Measurements from ENCODE around the gene TOP2A.
A peak's percentile ranks its signal among the peaks of the same experiment; 100 is the strongest.

Gene TOP2A

DNA sequence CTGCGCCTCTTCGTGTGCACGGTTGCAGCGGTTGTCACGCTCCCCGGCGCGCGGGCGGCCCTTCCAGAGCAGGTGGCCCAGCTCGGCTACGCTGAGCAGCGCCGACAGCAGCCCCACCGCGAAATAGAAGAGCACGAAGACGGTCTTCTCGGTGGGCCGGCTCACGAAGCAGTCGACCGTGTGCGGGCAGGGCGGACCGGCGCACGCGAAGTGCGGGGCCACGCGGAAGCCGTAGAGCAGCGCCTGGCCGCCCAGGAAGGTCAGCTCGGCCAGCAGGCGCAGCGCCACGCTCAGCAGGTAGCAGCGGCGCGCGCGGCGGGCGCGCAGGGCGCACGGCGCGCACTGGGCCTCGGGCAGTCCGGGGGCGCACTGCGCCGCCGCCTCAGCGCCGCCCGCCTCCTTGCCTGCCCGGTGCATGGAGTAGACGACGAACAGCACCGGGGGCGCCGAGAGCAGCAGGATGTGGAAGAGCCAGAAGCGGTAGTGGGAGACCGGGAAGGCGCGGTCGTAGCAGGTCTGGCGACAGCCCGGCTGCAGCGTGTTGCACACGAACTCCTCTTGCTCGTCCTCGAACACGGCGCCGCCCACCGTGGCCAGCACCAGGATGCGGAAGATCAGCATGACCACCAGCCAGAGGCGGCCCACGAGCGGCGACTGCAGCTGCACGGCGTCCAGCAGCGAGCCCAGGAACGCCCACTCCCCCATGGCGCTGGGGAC lies 54.4 kb downstream of the TOP2A start:
- peak in 3 of 10 donors; percentile 30 to 83 (median 76) for DNase-seq
- intact Hi-C loops (cut with DNase I), result no loop called here

DNA sequence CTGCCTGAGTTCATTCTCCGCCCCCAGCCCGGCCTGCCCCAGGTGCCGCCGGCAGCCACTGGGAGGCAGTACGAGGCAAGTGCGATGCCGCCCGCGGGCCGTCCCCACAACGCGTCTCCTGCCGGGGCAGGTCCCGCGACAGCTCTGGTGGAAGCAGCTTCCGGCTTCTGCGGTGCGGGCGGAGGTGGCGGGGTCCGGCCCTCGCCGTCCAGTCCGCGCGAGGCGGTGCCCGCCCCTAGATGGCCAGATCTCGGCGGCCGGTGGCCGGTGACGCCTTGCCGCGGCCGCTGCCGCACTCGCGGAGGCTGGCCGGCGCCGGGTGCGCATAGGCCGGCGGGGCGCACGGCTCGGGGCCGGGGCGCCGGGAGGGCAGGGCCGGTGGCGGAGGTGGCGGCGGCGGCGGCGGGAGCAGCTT lies 55.0 kb downstream of the TOP2A start:
- intact Hi-C loops (cut with DNase I), result no loop called here
- DNase-seq, result peak in 2 of 10 donors; percentile 76 to 88

DNA sequence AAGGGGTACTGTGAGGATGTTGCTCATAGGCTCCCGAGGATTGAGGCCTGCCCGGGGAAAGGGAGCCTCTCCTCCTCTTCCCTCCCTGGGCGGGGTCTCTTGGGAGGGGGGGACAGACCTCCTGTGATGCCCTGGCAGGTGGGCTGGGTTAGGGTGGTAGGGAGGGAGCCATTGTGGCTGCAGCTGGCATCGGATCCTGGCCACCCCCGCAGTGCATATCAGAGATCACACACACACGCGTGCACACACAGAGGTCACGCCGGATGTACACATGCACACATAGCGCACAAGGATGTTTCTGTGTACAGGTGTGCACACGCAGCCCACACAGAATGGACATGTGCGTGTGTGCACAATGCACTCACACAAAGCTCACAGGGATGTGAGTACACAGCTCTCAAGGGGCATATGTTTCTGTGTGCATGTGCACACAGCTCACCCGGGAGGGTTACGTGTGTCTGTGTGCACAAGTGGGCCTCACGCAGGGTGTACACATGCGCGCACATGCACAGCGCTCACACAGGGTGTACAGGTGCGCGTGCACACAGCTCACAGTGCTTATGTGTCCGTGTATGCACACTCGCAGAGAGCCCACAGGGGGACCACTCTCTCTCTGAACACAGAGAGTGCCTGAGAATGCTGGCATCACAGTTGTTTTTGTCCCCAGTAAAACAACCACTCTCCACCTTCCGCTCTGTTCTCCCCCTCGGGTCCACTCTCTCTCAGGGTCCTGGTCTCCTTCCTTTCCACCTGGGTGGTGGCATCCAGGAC lies 55.6 kb downstream of the TOP2A start:
- intact Hi-C loops (cut with DNase I), result no loop called here
- peak in 1 of 10 donors; percentile 23 for DNase-seq

DNA sequence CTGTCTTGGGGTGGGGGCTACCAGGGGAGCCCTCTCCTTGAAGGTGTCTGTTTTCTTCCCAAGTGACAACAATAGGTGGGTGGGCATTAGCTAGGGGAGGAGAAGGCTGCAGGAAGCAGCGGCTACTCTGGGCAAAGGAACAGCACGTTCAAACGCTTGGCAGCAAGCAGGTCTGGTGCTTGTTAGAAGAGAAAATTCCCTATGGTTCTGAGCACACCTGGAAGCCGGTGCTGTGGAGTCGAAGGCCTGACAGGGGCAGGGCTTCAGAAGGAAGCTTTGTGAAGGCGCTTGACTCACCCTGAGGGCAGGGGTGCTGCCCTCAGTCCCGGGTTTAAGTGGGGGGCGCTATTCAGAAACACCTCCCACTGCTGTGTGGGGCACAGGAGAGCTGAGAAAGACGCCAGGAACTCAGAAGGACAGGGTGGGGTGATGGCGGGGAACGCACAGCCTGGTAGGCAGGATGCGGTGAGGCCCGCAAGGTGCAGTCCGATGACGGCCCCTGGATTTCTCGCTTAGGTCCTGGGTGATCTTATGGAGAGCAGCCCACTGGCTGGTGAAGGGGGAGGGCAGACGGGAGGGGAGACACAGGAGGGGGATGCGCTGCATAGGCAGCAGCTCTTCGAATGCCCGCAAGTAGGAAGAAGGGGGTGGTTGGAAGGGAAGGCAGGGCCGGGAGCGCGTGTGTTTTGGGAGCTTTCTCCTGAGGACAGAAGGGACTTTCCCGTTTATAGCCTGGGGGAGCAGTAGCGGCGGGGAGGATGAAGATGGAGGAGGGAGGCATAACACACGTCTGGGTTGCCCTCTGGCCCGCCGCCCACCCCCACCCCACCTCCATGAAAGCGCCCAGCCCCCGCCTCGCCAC lies 56.4 kb downstream of the TOP2A start:
- intact Hi-C loops (cut with DNase I), result no loop called here
- peak in 1 of 10 donors; percentile 62 for DNase-seq

DNA sequence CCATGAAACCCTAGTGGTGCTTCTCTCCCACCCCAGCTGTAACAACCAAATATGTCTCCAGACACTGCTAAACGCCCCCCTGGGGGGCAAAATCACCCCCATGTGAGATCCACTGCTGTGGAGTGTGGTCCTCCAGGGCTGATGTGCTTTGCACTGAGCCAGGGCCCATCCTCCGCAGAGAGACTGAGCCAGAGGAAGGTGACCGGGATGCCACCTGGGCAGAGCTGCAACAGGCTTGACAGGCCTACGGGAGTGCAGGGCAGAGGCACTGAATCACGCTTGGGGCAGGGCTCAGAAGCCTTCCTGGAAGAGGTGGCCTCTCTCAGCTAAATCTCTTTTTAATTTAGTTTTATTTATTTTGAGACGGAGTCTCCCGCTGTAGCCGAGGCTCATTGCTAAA lies 57.6 kb downstream of the TOP2A start:
- intact Hi-C loops (cut with DNase I), result no loop called here
- peak in 2 of 10 donors; percentile 48 to 56 for DNase-seq

DNA sequence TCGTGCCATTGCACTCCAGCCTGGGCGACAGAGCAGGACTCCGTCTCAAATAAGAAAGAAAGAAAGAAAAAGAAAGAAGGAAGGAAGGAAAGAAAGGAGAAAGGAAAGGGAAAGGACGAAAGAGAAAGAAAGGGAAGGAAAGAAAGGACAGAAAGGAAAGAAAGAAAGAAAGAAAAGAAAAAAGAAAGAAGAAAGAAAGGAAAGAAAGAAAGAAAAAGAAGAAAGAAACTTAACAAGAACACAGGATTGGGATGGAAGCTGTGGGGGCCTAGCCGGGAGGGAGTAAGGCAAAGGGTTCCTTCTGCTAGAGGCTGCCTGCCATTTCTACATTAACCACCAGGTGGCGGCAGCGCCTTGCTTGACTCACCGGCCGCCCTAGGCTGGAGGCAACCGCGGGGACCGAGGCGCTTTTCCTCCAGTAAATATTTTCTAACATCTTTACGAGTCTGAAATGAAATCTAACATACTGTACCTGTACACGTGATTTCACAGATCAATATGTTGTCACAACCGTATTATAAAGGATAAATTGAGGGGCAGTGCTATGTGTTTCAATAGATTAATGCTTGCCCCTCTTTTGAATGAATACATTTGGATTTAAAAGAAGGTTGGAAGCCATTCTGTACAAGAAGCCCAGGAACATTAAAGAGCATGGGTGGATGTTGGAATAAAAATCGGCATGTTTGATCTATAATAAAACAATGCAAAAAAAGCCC lies 59.2 kb downstream of the TOP2A start:
- intact Hi-C loops (cut with DNase I), result loop anchor here (1.0 to 2.0 kb wide), 2 partner anchors 56 to 175 kb away; no protein-coding TSS in a partner anchor
- DNase-seq, result peak; percentile 81 to 98 (median 94)

DNA sequence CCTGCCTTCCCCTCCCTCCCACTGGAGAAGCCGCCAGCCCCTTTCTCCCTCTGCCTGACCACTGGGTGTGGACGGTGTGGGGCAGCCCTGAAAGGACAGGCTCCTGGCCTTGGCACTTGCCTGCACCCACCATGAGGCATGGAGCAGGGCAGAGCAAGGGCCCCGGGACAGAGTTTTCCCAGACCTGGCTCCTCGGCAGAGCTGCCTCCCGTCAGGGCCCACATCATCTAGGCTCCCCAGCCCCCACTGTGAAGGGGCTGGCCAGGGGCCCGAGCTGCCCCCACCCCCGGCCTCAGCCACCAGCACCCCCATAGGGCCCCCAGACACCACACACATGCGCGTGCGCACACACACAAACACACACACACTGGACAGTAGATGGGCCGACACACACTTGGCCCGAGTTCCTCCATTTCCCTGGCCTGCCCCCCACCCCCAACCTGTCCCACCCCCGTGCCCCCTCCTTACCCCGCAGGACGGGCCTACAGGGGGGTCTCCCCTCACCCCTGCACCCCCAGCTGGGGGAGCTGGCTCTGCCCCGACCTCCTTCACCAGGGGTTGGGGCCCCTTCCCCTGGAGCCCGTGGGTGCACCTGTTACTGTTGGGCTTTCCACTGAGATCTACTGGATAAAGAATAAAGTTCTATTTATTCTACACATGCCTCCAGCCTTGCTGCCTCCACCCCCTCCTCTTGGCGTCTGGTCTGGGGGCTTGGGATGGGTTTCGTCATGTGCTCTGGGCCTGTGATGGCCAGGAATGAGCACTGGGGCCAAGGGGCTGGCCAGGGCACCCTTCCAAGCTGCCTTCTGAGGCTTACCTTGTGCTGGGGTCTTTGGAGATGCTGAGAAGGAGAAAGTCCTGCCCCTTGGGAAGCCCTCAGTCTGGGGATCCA lies 60.5 kb downstream of the TOP2A start:
- intact Hi-C loops (cut with DNase I), result no loop called here

DNA sequence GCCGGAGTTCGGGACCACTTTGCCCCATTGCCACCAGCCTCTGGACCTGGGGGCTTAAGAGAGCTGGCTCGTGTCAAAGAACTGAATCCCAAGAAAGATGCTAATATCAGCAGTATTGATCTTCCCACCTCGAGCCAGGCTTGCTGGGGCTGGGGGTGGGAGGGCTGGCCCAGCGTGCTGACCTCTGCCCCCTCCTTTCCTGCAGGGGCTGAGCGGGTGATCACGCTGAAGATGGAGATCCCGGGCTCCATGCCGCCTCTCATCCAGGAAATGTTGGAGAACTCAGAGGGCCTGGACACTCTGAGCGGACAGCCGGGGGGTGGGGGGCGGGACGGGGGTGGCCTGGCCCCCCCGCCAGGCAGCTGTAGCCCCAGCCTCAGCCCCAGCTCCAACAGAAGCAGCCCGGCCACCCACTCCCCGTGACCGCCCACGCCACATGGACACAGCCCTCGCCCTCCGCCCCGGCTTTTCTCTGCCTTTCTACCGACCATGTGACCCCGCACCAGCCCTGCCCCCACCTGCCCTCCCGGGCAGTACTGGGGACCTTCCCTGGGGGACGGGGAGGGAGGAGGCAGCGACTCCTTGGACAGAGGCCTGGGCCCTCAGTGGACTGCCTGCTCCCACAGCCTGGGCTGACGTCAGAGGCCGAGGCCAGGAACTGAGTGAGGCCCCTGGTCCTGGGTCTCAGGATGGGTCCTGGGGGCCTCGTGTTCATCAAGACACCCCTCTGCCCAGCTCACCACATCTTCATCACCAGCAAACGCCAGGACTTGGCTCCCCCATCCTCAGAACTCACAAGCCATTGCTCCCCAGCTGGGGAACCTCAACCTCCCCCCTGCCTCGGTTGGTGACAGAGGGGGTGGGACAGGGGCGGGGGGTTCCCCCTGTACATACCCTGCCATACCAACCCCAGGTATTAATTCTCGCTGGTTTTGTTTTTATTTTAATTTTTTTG lies 61.6 kb downstream of the TOP2A start:
- intact Hi-C loops (cut with DNase I), result loop anchor here (1.0 kb wide), 1 partner anchor 53 kb away; no protein-coding TSS in a partner anchor
- no peak for DNase-seq

More for the DNA sequence above, 60.5 kb downstream of the TOP2A start:
- DNase-seq, result peak in 1 of 10 donors; percentile 62

DNA sequence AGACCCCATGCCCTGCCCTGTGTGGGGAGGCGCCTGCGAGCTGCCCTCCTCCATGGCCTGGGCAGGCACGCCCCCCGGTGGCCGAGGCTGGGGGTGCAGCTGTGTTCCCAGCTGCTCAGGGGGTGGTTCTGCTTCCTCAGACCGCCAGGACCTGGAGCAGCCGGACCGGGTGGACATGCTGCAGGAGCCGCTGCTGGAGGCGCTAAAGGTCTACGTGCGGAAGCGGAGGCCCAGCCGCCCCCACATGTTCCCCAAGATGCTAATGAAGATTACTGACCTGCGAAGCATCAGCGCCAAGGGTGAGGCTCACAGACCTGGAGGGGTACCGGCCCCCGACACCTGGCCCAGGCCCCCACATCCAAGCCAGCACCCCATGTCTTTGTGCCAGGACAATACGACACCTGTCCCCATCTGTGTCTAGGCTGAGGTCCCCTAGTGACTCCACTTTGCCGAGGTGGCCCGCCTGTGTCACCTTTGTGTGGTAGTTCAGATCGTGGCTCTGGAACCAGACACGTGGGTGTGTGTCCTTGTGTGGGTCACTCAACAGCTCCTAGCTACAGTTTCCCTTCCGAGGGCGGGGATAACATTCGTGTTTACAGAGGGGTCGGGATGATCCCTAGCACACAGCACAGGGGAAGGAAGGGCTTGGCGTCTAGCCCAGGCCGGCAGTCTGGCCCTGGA lies 62.4 kb downstream of the TOP2A start:
- peak in 9 of 10 donors; percentile 51 to 96 (median 77) for DNase-seq
- intact Hi-C loops (cut with DNase I), result loop anchor here (1.0 kb wide), 1 partner anchor 52 kb away; no protein-coding TSS in a partner anchor

DNA sequence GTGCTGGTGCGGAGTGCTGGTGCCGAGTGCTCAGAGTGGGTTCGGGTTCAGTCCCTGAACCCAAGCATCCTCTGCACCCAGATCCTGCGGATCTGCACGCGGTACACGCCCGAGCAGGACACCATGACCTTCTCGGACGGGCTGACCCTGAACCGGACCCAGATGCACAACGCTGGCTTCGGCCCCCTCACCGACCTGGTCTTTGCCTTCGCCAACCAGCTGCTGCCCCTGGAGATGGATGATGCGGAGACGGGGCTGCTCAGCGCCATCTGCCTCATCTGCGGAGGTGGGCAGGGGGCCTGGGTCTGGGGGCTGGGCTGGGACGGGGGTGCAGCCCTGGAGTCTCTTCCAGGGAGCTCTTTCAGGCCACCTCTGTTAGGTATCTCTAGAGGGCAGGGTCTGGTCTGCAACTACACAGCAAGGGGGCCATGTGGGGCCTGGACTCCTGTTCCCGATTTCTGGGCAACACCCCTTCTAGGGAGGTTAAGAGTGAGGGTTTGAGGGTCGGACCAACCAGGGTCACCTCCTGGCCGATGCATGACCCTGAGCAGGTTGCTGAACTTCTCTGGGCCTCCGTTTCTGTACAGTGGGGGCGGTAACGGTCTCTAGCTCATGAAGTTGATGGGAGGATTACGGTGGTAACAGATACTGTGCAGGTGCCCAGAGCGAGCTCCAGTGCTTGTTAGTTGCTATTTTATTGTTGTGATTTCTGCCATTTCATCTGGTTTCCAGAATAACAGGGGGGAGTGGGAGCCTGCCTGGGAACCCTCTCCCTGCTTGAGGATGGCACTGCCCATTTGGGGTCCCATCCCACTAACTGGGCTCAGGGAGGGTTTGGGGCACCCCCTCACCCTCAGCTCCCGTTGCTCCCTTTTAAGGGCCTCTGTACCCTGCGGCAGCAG lies 63.2 kb downstream of the TOP2A start:
- intact Hi-C loops (cut with DNase I), result loop anchor here (1.0 kb wide), 1 partner anchor 51 kb away; no protein-coding TSS in a partner anchor
- peak in 1 of 10 donors; percentile 51 for DNase-seq

DNA sequence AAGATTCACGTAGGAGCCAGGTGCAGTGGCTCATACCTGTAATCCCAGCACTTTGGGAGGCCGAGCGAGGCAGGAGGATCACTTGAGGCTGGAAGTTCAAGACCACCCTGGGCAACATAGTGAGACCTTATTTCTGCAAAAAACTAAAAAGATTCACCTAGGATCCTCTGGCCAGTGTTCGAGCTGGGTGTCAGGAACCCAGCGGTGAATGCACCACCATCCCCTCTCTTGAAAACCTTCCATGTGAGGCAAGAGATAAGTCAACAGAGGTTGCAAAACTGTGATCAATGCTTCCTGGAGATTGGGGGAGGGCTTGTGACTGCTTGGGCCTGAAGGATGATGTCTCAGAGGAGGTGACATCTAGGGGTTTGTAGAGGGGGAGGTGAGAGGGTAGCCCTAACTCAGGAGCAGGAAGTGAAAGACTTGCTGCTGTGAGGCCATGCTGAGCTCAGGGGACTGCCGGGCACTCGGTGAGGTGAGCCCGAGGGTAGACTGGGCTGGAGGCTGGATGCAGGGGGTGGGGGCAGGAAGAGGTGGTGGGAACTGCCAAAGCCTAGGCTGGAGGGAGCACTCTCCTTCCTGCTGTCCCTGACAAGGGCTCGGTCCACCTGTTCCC lies 64.8 kb downstream of the TOP2A start:
- DNase-seq, result peak in 1 of 10 donors; percentile 23
- intact Hi-C loops (cut with DNase I), result no loop called here

DNA sequence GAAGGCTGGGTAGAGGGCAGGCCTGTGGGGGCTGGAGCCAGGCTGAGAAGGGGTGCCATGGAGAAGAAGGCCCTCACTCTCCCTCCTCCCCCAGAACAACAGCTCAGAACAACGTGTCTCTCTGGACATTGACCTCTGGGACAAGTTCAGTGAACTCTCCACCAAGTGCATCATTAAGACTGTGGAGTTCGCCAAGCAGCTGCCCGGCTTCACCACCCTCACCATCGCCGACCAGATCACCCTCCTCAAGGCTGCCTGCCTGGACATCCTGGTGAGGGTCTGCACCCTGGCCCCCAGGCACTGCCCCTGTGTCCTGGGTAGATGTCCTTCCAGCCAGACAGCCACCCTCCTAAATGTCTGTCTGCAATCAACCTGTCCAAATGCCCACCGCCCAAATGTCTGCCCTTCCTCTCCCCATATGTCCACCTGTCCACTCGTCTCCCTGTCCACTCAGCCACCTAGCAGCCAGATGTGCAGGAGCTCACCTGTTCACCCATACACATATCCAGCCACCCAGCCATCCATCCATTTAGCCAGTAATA lies 65.4 kb downstream of the TOP2A start:
- intact Hi-C loops (cut with DNase I), result no loop called here
- peak in 1 of 10 donors; percentile 64 for DNase-seq

DNA sequence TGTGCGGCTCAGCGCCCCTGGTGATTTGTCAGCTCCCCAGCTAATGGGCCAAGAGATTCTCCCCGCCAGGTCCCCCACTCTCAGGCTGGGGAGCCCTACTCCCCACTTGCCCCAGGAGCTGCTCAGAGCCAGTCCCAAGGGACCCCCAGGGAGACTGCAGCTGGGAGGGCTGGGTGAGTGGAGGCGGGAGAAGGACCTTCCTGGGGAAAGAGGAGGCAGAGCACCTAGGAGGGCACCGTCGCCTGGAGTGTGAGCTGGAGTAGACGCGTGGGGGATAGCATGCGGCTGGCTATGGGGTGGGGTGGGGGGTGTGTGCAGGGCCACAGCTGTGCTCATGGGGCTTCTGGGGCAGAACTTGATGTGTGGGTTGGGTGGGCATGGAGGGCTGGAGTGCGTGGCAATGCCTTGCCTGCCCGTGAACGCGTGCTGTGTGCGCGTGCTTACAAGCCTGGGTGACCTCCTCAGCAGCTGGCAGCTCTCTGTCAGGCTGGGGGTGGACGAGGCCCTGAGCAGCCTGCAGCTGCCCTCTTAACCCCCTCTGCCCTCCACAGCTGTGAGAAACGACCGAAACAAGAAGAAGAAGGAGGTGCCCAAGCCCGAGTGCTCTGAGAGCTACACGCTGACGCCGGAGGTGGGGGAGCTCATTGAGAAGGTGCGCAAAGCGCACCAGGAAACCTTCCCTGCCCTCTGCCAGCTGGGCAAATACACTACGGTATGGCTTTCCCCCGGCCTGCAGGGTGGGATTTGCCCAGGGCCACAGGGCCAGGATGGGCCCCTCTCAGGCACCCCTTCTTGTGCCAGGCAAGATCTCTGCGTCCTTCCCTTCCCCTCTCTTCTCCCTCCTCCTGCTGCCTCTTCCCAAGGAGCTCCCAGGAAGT lies 66.1 kb downstream of the TOP2A start:
- peak in 1 of 10 donors; percentile 71 for DNase-seq
- intact Hi-C loops (cut with DNase I), result no loop called here

DNA sequence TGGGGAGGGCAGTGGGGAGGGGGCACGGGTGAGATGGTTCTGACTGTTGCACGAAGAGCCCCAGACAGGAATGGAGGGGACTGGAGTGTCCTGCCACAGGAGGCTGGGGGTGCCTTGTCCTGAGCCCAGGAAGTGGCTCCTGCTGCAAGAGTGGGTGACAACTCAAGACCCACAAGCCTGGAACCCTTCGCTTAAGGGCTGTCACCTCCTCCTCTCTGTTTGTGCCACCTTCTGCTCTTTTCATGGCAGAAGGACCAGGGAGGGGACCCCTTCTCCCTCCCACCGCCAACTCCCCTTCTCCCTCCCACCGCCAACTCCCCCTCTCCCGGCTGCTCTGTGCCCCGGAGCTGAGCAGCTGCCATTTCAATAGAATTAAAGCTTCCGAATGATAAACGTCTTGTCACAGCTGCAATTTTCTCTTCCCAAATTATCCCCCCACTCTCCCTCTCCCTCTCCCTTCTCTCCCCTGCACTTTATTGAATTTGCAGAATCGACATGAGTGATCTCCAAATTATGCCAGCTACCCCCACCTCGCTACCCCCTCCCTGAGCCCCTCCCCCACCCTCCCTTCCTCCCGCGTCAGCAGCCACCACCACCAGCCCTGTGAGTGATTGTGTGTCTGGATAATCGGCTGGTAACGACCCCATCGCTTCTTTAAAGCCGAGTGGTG lies 66.9 kb downstream of the TOP2A start:
- intact Hi-C loops (cut with DNase I), result no loop called here
- DNase-seq, result no peak
